ENCODE results near the gene P2RX7.

The P2RX7 gene

GRCh38 chr12:121090586-121091514, 41.8 kb upstream of the P2RX7 start:
- Histone ChIP-seq H4K20me1 (ENCODE audit: insufficient read depth, low read length) (no peaks in the 10 kb centered on the region), H3K9me2 (replicated peaks; ENCODE audit: insufficient read depth, low read length) (no peaks in the 10 kb centered on the region), H3F3A (ENCODE audit: insufficient read depth, low read length) (no peaks in the 10 kb centered on the region), H3K79me2 (ENCODE audit: low read length) (no peaks in the 10 kb centered on the region), H3K27me3 (replicated peaks; ENCODE audit: insufficient read depth, low read length) (no peaks in the 10 kb centered on the region), H3K36me3 (replicated peaks; ENCODE audit: insufficient read depth, low read length) (no peaks in the 10 kb centered on the region), H3K4me1 (ENCODE audit: low read length) (no peaks in the 10 kb centered on the region), H3K9ac (ENCODE audit: low read length) (no peak overlapping the region), H3K4me2 (ENCODE audit: low read depth, low read length) (no peak overlapping the region), H2AFZ (ENCODE audit: low read length) (no peak overlapping the region), H3K27ac (ENCODE audit: low read length) (no peak overlapping the region), H3K9me3 (replicated peaks; ENCODE audit: insufficient read depth, low read length) (no peaks in the 10 kb centered on the region), H3K4me3 (ENCODE audit: low read length) (no peak overlapping the region)
- TF ChIP-seq EZH2phosphoT487 (IDR thresholded peaks at IDR 0.05; ENCODE audit: low read length) (no peak), CTCF (IDR thresholded peaks at IDR 0.05; ENCODE audit: low read length) (no peak), EZH2 (optimal IDR thresholded peaks at IDR 0.05; ENCODE audit: low read depth, low read length) (no peak)
- no peak for DNase-seq

DNA sequence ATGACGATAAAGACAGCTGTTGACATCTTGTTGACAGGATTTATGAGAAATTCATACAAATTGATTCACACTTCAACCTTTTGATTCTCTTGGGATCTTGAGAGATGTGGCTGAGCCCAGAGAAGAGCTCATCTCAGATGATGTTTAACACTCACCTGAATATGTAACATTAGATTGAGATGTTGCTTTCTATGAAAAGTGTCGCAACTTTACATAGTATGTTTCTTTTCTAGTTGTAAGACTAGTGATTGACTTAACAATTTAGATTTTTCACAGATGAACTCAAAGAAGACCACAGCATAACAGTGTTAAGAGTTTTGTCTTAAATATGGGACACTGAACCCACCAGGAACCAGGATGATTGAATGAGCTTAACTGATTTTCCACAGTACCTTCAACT, 40.6 kb upstream of the P2RX7 start:
- no peak overlapping the region for H3K4me3 ChIP-seq (ENCODE audit: low read length)
- TF ChIP-seq CTCF (IDR thresholded peaks at IDR 0.05; ENCODE audit: low read length), result no peak
- no peak for TF ChIP-seq EZH2phosphoT487 (IDR thresholded peaks at IDR 0.05; ENCODE audit: low read length)

GRCh38 chr12:121093487-121093891, 39.2 kb upstream of the P2RX7 start:
- Histone ChIP-seq H3K4me2 (ENCODE audit: low read depth, low read length) (no peak overlapping the region), H3K9ac (ENCODE audit: low read length) (no peak overlapping the region), H3K9me3 (replicated peaks; ENCODE audit: insufficient read depth, low read length) (no peaks in the 10 kb centered on the region), H3K9me2 (replicated peaks; ENCODE audit: insufficient read depth, low read length) (no peaks in the 10 kb centered on the region), H3K27me3 (replicated peaks; ENCODE audit: insufficient read depth, low read length) (no peaks in the 10 kb centered on the region), H3K36me3 (replicated peaks; ENCODE audit: insufficient read depth, low read length) (no peaks in the 10 kb centered on the region), H3K79me2 (ENCODE audit: low read length) (no peaks in the 10 kb centered on the region), H3K4me1 (ENCODE audit: low read length) (no peaks in the 10 kb centered on the region), H4K20me1 (ENCODE audit: insufficient read depth, low read length) (no peaks in the 10 kb centered on the region), H3K4me3 (ENCODE audit: low read length) (no peak overlapping the region), H2AFZ (ENCODE audit: low read length) (no peak overlapping the region), H3K27ac (ENCODE audit: low read length) (no peak overlapping the region), H3F3A (ENCODE audit: insufficient read depth, low read length) (no peaks in the 10 kb centered on the region)
- DNase-seq, result no peak
- TF ChIP-seq EZH2phosphoT487 (IDR thresholded peaks at IDR 0.05; ENCODE audit: low read length) (no peak), CTCF (IDR thresholded peaks at IDR 0.05; ENCODE audit: low read length) (no peak), EZH2 (optimal IDR thresholded peaks at IDR 0.05; ENCODE audit: low read depth, low read length) (no peak)

More for the DNA sequence above, 40.6 kb upstream of the P2RX7 start:
- H3K36me3 ChIP-seq (replicated peaks; ENCODE audit: insufficient read depth, low read length), result no peaks in the 10 kb centered on the region
- H3K27ac ChIP-seq (ENCODE audit: low read length), result no peak overlapping the region
- no peak overlapping the region for H3K4me2 ChIP-seq (ENCODE audit: low read depth, low read length)
- H4K20me1 ChIP-seq (ENCODE audit: insufficient read depth, low read length), result no peaks in the 10 kb centered on the region
- no peaks in the 10 kb centered on the region for H3K4me1 ChIP-seq (ENCODE audit: low read length)
- no peak overlapping the region for H2AFZ ChIP-seq (ENCODE audit: low read length)
- H3K9me3 ChIP-seq (replicated peaks; ENCODE audit: insufficient read depth, low read length), result no peaks in the 10 kb centered on the region
- H3K79me2 ChIP-seq (ENCODE audit: low read length), result no peaks in the 10 kb centered on the region
- H3K9ac ChIP-seq (ENCODE audit: low read length), result no peak overlapping the region
- DNase-seq, result no peak
- H3K9me2 ChIP-seq (replicated peaks; ENCODE audit: insufficient read depth, low read length), result no peaks in the 10 kb centered on the region
- H3K27me3 ChIP-seq (replicated peaks; ENCODE audit: insufficient read depth, low read length), result no peaks in the 10 kb centered on the region
- no peaks in the 10 kb centered on the region for H3F3A ChIP-seq (ENCODE audit: insufficient read depth, low read length)
